Kidney glomerular epithelial cell (primary cell): ENCODE results near the gene SLC26A9.

Experiments
- DNase-seq: peaks from one replicate; lab custom pipeline; 2025; lab: John Stamatoyannopoulos, UW

Gene SLC26A9, protein sequence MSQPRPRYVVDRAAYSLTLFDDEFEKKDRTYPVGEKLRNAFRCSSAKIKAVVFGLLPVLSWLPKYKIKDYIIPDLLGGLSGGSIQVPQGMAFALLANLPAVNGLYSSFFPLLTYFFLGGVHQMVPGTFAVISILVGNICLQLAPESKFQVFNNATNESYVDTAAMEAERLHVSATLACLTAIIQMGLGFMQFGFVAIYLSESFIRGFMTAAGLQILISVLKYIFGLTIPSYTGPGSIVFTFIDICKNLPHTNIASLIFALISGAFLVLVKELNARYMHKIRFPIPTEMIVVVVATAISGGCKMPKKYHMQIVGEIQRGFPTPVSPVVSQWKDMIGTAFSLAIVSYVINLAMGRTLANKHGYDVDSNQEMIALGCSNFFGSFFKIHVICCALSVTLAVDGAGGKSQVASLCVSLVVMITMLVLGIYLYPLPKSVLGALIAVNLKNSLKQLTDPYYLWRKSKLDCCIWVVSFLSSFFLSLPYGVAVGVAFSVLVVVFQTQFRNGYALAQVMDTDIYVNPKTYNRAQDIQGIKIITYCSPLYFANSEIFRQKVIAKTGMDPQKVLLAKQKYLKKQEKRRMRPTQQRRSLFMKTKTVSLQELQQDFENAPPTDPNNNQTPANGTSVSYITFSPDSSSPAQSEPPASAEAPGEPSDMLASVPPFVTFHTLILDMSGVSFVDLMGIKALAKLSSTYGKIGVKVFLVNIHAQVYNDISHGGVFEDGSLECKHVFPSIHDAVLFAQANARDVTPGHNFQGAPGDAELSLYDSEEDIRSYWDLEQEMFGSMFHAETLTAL

DNA sequence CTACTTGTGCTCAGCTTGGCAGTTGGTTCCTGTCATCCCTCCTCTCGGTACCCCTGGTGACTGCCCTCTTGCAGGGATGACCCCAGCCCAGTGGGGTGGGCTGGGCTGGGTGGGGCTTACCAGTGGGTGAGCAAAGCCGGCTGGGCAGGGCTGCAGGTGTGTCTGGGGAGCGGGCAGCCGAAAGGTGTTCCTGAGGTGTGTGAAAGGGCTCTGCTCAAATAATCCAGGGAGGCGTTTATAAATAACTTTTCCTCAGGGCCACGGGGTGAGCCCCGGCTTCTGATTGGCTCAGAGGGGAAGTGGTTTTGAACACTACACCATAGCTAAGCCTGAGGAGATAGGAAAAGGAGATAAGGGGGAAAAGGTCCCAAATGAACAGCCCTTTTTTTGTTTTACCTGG, at the start of gene SLC26A9:
Gene SLC26A9 (minus strand): TSS at position 212 of the 400 bp plus-strand sequence. CDS start 7,636 bp downstream, outside the sequence.
- DNase-seq = no peak

DNA sequence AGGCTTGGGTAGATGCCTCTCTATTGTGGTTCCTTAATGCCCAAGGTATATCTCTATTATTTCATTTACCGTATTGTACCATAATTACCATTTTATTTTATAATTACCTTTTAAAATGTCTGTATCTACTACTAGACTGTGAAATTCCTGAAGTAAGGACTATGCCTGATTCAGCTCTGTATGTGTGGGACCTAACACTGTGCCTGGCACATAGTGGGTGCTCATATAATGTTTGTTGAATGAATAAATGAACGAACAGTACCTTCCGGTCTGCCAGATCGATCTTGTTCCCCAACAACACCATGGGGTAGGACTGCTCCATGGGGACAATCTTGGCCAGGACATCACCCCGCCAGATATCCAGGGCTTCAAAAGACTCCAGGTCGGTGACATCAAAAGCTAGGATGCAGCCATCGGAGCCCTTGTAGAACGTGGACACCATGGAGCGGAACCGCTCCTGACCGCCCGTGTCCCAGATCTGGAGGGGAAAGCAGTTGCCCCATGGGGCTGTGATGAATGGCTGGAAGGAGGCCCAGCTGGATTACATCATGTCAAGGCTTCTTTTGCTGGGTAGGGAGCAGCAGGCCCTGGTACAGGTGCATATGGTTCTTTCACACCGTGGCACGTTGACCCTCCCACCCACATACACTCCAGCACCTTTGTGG, 49.1 kb upstream of the SLC26A9 start:
- DNase-seq = no peak

DNA sequence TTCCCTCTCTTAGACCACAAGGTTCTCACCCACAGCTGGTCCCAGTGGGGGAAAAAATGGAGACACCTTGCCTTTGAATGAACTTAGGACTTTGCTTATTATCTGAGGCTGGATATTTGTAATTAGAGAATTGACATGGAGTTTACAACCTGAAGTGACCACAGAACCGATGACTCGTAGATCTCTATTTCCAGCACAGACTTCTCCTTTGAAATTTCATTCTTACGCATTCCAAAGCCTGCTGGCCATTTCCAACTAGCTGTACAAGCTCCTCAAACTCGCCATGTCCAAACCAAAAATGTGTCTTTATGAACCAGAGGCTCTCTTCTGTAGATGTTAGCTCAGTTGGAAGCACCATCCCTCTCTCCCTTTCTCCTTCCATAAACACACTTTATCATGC, 48.0 kb upstream of the SLC26A9 start:
- DNase-seq = peak; percentile 29

DNA sequence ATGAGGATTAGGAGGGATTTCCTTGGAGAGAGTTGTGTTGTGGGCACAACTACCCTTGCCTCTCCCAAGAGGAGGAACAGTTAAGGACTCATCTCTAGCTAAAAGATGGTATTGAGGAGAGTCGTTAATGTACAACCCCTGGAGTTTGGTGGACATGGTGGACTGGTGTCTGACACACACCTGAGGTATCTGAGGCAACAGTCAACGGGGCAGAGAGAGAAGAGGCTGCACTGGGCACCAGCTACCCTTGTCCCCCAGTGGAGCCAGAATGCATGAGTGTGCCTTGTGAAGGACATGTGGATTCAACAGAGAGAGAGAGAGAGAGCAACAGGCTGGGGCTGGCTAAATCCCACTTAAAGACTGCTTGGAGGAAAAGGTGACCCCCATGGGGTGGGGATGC, 47.0 kb upstream of the SLC26A9 start:
- DNase-seq = no peak

DNA sequence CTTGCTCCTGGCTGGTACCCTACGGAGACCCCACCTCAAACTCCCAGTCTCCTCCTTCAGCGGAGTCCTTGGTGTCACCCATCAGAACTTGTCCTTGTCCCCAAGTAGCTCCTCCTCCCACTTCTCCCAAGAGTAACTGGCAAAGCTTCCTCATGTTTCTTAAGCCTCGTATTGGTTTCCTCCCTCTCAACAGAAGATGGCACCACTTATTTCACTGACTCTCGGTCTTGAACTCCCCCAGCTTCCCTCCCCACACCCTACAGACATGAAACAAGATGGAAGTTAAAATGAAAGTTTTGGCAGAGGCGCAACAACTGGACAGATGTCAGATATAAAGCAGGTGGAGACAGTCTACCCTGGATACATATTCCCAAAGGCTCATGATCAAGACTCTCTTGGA, 46.5 kb upstream of the SLC26A9 start:
- DNase-seq = no peak

DNA sequence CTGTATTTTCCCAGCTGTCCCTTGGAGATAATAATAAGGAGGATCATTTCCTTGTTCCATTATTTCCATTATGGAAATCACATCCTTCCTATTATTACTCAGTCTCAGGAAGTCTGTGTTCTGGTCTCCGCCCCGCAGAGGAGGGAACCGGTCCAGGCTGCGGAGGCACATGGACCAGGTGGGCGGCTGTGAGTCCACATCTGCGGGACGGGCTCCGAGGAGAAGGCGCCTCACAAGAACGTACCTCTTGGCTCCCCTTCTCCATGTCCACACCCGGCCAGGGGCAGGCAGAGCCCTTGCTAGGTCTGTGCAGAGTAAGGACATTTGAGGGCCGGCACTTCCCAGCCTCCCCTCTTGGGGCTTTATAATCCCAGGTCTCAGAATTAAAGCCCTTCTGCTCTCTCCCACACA, 45.3 kb upstream of the SLC26A9 start:
- no peak for DNase-seq

DNA sequence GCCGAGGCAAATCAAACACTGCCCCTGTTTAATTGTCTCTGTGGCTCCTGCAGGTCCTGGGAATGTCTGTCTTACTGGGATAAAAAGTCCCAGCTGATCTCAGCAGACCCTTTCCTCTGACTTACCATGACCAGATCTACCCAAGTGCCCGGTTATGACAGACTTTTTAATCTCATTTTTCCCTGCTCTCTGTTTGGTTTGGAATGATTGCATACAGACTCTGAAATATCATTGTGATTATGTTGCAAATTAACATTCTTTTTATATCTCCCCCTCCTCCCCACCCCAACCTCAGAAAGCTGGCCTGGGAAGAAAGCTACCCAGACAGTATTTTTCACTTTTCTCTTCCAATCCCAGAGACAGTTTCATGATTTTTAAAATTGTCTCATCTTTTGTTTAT, 43.6 kb upstream of the SLC26A9 start:
- no peak for DNase-seq

DNA sequence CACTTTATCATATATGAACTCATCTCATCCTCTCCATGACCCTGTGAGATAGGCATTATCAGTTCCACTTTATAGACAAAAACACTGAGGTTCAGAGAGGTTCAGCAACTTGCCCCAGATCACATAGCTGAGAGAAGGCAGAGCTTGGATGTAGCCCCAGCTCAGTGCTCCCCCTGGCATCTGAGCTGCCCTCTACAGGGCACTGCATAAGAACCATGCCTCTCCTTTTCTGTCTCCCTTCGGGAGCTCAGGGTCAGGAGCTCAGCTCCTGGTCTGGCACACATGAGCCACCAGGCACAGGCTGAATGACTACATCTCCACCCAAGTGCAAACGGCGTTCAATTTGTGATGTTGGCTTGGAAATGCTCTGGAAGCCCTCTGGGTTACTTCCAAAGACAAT, 43.0 kb upstream of the SLC26A9 start:
- no peak for DNase-seq

DNA sequence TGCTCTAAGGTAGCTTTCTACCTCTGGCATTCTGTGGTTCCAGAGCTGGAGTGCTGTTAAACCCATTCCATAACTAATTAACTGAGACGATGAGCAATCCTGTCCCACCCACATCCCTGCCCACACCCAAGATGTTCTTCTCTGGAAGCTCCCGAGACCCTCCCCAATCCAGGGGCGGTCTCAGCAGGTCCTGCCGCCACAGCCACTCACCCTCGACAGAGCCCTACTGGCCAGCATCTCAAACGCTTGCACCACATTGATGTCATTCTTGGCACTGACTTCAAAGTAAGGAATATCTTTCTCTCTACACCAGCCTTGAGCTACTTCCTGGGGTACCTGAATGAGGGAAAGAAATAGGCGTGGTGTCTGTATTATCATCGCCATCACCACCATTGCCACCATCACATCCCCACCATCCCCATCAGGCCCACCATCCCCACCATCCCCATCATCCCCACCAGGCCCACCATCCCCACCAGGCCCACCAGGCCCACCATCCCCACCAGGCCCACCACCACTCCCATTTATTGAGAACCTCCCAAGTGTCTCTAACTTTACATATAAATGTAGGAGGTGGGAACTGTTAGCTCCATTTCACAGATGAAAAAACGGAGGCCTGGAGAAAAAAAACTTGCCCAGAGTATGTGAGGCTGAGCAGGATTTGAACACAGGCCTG, 42.2 kb upstream of the SLC26A9 start:
- DNase-seq = peak; percentile 93

DNA sequence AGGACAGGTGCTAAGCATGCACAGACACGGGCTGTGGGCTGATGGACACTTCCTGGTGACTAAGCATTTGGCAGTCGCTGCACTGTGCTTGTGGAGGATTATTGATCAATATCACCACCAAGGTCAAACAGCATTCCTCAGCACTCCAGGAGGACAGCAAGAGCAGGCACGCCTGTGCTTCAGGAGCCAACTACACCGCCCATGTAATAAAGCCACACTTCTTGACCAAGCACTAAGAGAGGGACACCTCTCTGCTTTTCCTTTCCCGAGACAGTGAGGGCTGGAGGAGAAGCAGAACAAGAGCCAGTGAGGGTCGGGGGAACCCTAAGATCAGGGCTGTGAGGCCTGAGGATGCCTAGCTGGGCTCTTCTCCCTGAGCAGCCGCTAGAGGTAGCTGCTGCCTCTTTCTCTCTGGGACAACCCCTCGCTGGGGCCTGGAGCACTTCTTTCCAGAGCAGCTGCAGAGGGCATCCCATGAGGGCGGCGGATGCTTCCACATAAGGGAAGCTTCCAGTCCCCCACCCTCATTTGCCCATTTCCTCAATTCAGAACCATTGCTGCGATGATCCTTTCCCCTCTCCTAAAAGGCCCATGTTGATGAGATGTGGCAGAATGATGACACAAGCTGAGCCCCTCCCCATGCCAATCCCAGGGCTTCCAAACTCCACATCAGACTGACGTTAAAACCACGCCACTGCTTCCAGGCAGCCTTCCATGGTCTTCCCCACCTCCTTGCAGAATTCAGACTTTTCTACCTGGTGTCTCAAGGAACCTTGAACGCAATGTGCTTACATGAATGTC, 40.9 kb upstream of the SLC26A9 start:
- peak; percentile 33 for DNase-seq

DNA sequence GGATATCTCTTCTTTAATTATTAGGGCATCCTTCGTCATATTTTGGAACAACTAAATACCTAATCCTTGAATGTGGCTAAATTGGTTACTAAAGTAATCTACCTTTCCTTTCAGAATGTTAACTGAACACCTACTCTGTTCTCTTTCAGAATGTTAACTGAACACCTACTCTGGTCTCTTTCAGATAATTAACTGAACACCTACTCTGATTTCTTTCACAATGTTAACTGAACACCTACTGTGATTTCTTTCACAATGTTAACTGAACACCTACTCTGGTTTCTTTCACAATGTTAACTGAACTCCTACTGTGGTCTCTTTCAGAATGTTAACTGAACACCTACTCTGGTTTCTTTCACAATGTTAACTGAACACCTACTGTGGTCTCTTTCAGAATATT, 38.0 kb upstream of the SLC26A9 start:
- DNase-seq = no peak

DNA sequence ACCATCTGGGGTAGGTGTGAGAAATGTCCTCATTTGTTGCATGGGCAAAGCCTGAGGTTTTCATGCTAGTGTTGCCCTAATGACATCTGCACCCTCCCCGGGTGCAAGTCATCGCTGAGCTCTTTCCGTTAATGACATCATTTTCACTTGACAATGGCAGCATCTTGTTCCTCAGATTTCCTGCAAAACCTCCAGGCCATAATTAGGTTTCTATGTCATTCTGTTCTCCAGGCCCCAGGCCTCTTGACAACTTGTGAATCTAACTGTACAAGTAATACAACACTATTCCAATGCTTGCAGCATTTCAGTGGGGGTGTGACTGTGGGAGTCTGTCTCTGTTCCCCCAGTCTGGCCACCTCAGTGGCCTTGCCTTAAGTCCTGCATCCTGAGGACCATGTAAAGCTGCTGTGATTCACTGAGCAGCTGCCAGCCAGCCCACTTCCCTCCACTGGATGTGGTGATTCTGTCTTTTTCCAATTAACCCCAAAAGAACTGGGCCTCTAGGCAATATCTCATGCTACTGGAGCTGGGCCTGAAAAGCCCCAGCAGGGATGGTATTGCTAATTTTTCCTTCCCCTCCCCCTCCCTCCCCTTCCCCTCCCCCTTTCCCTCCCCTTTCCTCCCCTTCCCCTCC, 37.1 kb upstream of the SLC26A9 start:
- DNase-seq = no peak

DNA sequence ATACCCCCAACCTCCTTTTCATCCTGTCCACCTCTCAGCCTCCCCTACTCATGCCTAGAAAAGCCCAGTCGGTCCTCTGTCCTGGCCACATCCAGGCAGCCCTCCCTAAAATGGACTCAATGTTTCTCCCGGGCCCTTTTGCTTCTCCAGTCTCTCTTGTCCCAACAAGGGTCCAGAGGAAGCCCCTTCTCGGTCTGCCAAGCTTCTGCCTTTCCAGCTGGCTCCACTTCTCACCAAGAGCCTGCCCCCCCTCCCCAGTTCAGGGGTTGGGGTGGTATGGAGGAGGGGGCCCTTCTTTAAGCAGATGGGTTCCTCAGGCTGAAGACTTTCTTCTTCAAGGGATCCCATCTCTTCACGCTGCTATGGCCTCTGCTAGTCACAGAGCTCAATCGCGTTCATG, 36.0 kb upstream of the SLC26A9 start:
- DNase-seq = no peak

DNA sequence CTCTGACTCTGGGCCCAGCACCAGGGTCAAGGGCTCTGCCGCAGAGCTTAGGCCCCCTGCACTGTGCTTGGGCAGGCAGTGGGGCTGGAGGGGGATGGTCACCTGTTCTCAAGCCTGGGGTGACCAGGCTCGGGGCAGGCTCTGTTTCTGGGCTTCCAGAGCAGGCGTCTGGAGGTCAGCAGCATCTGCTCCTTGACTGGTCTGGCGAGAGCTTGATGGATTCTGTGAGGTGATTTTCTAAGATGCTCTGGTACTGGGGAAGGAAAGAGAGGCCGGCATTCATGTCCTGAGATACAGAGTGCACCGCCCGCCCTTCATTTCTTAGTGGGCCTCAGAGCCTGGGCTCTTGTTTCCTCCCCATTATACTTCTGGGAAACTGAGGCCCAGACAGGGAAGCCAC, 35.4 kb upstream of the SLC26A9 start:
- DNase-seq = no peak

DNA sequence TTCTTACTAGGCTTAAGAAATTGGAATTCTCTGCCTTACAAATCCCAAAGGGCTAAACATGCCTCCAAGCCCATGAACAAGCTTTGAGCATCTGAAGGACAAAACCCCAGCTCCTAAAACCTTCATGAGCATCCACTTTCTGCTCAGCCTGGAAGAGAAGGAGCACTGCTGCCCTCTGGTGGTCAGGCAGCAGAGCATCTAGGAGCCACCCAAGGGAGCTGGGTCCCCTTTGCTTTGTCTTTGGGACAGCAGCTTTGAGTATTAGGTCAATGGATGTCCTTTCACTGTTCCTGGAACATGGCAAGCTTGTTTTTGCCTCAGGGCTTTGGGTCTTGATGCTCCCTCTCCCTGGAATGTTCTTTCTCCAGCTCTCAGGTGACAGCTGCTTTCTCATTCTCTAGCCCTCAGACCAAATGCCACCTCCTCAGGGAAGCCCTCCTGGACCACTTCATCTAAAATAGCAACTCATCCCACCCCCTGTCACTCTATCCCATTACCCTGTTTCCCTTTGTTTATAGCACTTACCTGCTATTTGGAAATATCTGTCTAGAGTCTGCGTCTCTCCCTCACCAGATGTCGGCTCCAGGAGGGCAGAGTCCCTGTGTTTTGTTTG, 34.3 kb upstream of the SLC26A9 start:
- DNase-seq = peak; percentile 70

DNA sequence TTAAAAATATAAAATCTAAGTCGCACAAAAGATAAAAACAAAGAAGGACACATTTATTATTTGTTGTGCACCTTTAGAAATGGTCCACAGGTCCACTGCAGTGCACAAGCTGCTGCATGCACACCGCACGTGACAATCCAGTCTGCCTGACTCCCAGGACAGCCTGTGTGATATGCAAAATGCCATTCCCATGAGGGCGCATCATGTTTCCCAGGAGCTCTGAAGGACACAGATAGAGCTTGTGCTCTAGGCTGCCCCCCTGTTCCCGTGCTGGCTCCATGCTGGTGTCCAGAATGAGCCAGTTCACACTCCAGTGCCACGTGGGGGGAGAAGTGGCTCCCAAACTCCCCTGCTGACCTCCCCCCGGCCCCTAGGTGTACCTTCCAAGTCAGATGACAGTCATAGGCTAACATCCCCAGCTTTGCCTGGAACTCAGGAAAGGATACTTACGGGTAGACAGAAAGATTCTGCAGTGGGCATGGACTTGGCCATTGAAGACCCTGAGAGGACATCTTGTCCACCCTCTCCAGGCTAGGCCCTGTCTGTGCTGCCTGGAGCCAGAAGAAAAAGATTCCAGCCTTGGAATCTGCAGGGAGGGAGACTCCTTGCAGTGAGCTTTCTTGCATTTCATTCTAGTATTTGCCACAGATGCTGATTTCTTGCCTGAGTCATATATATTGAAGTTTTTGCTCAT, 33.6 kb upstream of the SLC26A9 start:
- peak; percentile 14 for DNase-seq

DNA sequence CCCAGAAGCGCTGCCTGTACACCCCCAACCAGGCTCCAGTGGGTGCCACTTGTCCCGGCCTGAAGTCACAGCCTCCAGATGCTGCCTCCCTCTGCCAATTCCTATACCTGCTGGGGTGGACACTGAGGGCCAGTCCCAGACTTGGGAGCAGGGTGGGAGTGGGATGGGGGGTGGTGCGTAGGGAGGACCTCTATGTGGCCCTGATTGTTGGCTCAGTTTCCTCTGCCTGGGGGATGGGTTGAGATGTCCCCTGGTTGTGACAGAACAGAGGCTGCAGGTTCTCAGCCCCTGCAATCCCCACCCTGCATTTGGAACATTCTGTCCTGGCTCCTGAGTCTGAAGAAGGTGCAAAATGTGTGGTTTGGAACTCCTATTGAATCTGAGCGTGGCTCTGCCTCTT, 32.8 kb upstream of the SLC26A9 start:
- no peak for DNase-seq

DNA sequence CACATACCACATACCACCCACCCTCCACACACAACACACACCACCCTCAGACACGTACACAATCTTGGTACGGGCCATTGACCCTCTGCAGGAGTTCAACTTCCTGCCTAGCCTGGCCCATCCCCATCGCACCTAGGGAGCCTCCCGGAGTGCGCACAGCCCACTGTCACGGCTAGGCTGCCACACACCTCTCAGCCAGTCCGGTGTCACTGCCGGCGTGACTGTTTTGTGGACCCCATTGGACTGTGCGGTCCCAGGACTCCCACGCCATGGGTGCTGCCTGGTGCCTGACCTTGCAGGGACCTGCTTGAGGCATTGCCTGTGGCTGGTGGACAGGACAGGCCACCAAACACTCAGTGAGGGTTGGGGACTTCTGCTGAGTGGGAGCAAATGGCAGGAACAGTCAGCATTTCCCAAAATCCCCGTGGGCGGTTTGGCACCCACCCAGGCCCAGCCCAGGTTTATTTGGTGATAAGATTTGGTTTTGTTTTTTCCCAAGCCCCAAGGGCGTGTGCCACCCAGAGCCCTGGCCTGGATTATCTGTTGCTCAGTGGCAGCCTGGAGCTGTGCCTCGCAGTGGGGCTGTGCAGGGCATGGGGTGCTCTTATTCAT, 32.2 kb upstream of the SLC26A9 start:
- DNase-seq = no peak

DNA sequence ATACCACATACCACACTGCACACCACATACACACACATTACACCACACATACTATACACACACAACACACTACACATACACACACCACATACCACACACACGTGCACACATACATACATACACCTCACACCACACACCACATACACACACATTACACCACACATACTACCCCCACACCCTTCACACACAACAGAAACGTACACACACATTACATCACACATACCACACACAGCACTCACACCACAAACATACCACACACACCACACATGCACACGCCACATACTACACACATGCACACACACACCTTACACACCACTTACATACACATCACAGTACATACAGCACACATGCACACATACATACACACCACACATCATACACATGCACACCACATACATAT, 31.5 kb upstream of the SLC26A9 start:
- DNase-seq = no peak
